MCF 10A (cell line): Measurements from ENCODE around the gene TEX13D. TPM values are rescaled to one million over a fixed set of nuclear protein-coding genes. Genes with fewer than 3 reads are reported as not detected.

ENCODE experiments used
- BruUV-seq: library from RNA; stranded (reverse); fragments of 400-500 nt; replicated peaks from 2 replicates; lab custom pipeline; 2021; lab: Mats Ljungman, UMichigan
- CTCF ChIA-PET: fragments of 300-600 bp; sonication (Branson Sonifier 250); formaldehyde crosslinking; extraction: SDS; loops from one replicate; lab custom pipeline; 2021; ENCODE audit warnings: antibody characterized with exemption, inconsistent platforms; lab: Yijun Ruan, JAX
- POLR2A ChIA-PET: fragments of 300-600, 350-650 bp; sonication (Branson Sonifier 250); formaldehyde crosslinking; extraction: SDS; loops from one replicate; lab custom pipeline; 2020; ENCODE audit warnings: antibody characterized with exemption, inconsistent platforms; lab: Yijun Ruan, JAX
- DNase-seq: peaks from one replicate; pipeline ENCODE4 v3.0.0-alpha.2; 2018; ENCODE audit not compliant: unreplicated experiment
- H3K27ac Mint-ChIP-seq: one replicate; pipeline ENCODE4 v1.8.0; 2022; ENCODE audit warnings: mild to moderate bottlenecking, low read depth, mixed read lengths; ENCODE audit not compliant: unreplicated experiment
- H3K27me3 Mint-ChIP-seq: one replicate; pipeline ENCODE4 v1.8.0; 2022; ENCODE audit warnings: mixed read lengths; ENCODE audit not compliant: insufficient read depth, unreplicated experiment
- H3K36me3 Mint-ChIP-seq: one replicate; pipeline ENCODE4 v1.8.0; 2022; ENCODE audit warnings: mild to moderate bottlenecking, moderate library complexity, mixed read lengths; ENCODE audit not compliant: insufficient read depth, unreplicated experiment
- H3K4me1 Mint-ChIP-seq: one replicate; pipeline ENCODE4 v1.8.0; 2022; ENCODE audit warnings: mixed read lengths; ENCODE audit not compliant: insufficient read depth, unreplicated experiment
- H3K4me3 Mint-ChIP-seq: one replicate; pipeline ENCODE4 v1.8.0; 2022; ENCODE audit warnings: mild to moderate bottlenecking, moderate library complexity, mixed read lengths; ENCODE audit not compliant: unreplicated experiment
- H3K9me3 Mint-ChIP-seq: one replicate; pipeline ENCODE4 v1.8.0; 2022; ENCODE audit warnings: mixed read lengths; ENCODE audit not compliant: unreplicated experiment
- CTCF ChIP-seq: fragments of 200-600 bp; IDR thresholded peaks from one replicate; pipeline ENCODE4 v1.8.0; 2022; ENCODE audit warnings: antibody characterized with exemption, mild to moderate bottlenecking; ENCODE audit not compliant: unreplicated experiment
- intact Hi-C: fragments of 100-400 bp; cut with micrococcal nuclease; formaldehyde crosslinking; loops from 2 replicates; pipeline ENCODE4 v1.14.1; 2022
- total RNA-seq: library from RNA; stranded (reverse); gene quantifications from 2 replicates; pipeline ENCODE4 v1.2.3, GENCODE V29; 2022

TEX13D gene
- total RNA-seq, 1 experiment from 2014 or later, result not detected

- no peak for TF ChIP-seq CTCF
- peaks cover 10% of the 10 kb centered on the region for H3K27me3 Mint-ChIP-seq
- H3K4me3 Mint-ChIP-seq, result no peak overlapping the region
- H3K27ac Mint-ChIP-seq, result no peak overlapping the region
- H3K9me3 Mint-ChIP-seq, result no peaks in the 10 kb centered on the region
- ChIA-PET CTCF (interaction anchor here (1.3 to 1.6 kb wide), 2 partner anchors 9 to 29 kb away, joined by 4 to 5 read pairs; no protein-coding TSS in a partner anchor), POLR2A (no interaction called here)
- BruUV-seq, result no TSS peak
- no peak for DNase-seq
- H3K4me1 Mint-ChIP-seq, result no peaks in the 10 kb centered on the region
- no peaks in the 10 kb centered on the region for H3K36me3 Mint-ChIP-seq
- intact Hi-C loops, result no loop called here
These were observed 46.2 kb downstream of the TEX13D start for GRCh38 chrX:124378643-124379042.

- Mint-ChIP-seq H3K4me3 (no peak overlapping the region), H3K9me3 (no peaks in the 10 kb centered on the region), H3K4me1 (no peaks in the 10 kb centered on the region), H3K27ac (no peak overlapping the region), H3K36me3 (no peaks in the 10 kb centered on the region), H3K27me3 (peaks cover 24% of the 10 kb centered on the region)
- intact Hi-C loops, result no loop called here
- BruUV-seq, result no TSS peak
- TF ChIP-seq CTCF, result no peak
- CTCF ChIA-PET, result interaction anchor here (0.6 to 1.5 kb wide), 5 partner anchors 10 to 746 kb away, joined by 3 to 5 read pairs (median 3); no protein-coding TSS in a partner anchor
- POLR2A ChIA-PET, result interaction anchor here (0.6 kb wide), 1 partner anchor 167 kb away, joined by 3 read pairs; no protein-coding TSS in a partner anchor
- DNase-seq, result no peak
These were observed 50.9 kb downstream of the TEX13D start for GRCh38 chrX:124383354-124383753.

- CTCF ChIA-PET, result interaction anchor here (0.6 to 3.4 kb wide), 4 partner anchors 36 to 745 kb away, joined by 3 to 16 read pairs (median 4); no protein-coding TSS in a partner anchor
- POLR2A ChIA-PET, result no interaction called here
These were observed 53.9 kb downstream of the TEX13D start for GRCh38 chrX:124386401-124386800.

More at GRCh38 chrX:124386401-124386800, 53.9 kb downstream of the TEX13D start:
- no TSS peak for BruUV-seq
- Mint-ChIP-seq H3K4me3 (no peak overlapping the region), H3K27ac (no peak overlapping the region), H3K9me3 (no peaks in the 10 kb centered on the region), H3K27me3 (peaks cover 14% of the 10 kb centered on the region), H3K4me1 (no peaks in the 10 kb centered on the region), H3K36me3 (no peaks in the 10 kb centered on the region)
- no peak for TF ChIP-seq CTCF
- no peak for DNase-seq
- intact Hi-C loops, result loop anchor here (5.0 kb wide), 1 partner anchor 174 kb away; no protein-coding TSS in a partner anchor

Other genes starting within 250 kb of the TEX13D start
- gene SH2D1A, start 13.9 kb downstream of the TEX13D start, total RNA-seq, result not detected in 2 replicates